WTC11 (cell line): ENCODE results near the gene TCF3.

ENCODE experiments used
- NR2C2 ChIP-seq: sonication (generic); formaldehyde crosslinking; IDR thresholded peaks from 2 replicates; pipeline ENCODE4 v1.8.0; 2022; ENCODE audit warnings: mild to moderate bottlenecking, missing genetic modification reagents
- SP1 ChIP-seq: sonication (generic); formaldehyde crosslinking; conservative IDR thresholded peaks from 2 replicates; pipeline ENCODE4 v1.8.1; 2022; ENCODE audit warnings: missing genetic modification reagents
- ZNF263 ChIP-seq: sonication (generic); formaldehyde crosslinking; IDR thresholded peaks from 2 replicates; pipeline ENCODE4 v1.8.1; 2022; ENCODE audit warnings: low read depth, mild to moderate bottlenecking, moderate library complexity, missing genetic modification reagents
- TF ChIP-seq, protein P1 (sequence below): fragments of 200-600 bp; IDR thresholded peaks from 2 replicates; pipeline ENCODE4 v1.8.0; 2022; ENCODE audit warnings: antibody characterized with exemption
- TF ChIP-seq, protein P2 (sequence below): sonication (generic); formaldehyde crosslinking; IDR thresholded peaks from 2 replicates; pipeline ENCODE4 v1.8.1; 2022; ENCODE audit warnings: low read depth, mild to moderate bottlenecking, moderate library complexity, missing genetic modification reagents, borderline replicate concordance
- TF ChIP-seq, protein P3 (sequence below): sonication (generic); formaldehyde crosslinking; IDR thresholded peaks from 2 replicates; pipeline ENCODE4 v1.8.1; 2022; ENCODE audit warnings: low read depth, missing genetic modification reagents, borderline replicate concordance

DNA sequence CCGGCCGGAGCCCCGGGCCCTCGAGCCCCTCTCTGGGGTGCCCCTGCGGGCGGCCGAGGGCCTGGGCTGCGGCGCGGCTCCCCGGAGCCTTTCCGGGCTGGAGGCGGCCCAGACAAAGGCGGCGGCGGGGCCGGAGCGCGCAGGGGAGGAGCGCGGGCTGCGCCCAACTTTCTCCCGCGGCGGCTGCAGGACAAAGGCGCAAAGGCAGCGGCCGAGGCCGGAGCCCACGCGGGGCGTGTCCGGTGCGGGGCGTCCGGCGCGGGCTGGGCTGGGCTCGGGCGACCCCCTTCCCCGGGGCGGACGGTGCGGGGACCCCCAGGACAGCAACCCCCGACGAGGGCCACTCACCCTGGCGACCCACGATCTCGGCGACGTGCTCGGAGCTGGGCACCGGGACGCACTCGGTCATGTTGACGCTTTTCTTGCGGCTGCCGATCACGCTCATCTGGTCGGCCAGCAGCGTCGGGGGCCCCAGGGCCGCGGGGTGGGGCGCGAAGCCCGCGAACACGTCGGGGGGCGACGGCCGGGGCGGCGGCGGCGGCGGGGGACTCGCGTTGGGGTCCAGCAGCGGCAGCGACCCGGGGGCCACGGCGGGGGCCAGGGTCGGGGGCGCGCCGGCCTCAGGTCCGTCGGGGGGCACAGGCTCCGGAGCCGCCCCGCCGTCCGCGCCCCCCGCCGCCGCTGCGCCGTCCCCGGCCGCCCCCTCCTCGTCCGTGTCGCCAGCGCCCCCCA, 85.1 kb downstream of the TCF3 start:
- TF ChIP-seq, protein P1, sequence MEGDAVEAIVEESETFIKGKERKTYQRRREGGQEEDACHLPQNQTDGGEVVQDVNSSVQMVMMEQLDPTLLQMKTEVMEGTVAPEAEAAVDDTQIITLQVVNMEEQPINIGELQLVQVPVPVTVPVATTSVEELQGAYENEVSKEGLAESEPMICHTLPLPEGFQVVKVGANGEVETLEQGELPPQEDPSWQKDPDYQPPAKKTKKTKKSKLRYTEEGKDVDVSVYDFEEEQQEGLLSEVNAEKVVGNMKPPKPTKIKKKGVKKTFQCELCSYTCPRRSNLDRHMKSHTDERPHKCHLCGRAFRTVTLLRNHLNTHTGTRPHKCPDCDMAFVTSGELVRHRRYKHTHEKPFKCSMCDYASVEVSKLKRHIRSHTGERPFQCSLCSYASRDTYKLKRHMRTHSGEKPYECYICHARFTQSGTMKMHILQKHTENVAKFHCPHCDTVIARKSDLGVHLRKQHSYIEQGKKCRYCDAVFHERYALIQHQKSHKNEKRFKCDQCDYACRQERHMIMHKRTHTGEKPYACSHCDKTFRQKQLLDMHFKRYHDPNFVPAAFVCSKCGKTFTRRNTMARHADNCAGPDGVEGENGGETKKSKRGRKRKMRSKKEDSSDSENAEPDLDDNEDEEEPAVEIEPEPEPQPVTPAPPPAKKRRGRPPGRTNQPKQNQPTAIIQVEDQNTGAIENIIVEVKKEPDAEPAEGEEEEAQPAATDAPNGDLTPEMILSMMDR: no peak
- TF ChIP-seq ZNF263 (CRISPR knock-in tag) (0 out of 2 replicates have a peak, but pooled peaks have one; percentile 22), SP1 (CRISPR knock-in tag) (no peak; the same call in 1 of the 2 replicates), NR2C2 (no peak)
- TF ChIP-seq, protein P2, sequence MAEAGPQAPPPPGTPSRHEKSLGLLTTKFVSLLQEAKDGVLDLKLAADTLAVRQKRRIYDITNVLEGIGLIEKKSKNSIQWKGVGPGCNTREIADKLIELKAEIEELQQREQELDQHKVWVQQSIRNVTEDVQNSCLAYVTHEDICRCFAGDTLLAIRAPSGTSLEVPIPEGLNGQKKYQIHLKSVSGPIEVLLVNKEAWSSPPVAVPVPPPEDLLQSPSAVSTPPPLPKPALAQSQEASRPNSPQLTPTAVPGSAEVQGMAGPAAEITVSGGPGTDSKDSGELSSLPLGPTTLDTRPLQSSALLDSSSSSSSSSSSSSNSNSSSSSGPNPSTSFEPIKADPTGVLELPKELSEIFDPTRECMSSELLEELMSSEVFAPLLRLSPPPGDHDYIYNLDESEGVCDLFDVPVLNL (CRISPR knock-in tag): peak; percentile 45; the same call in 1 of the 2 replicates
- TF ChIP-seq, protein P3, sequence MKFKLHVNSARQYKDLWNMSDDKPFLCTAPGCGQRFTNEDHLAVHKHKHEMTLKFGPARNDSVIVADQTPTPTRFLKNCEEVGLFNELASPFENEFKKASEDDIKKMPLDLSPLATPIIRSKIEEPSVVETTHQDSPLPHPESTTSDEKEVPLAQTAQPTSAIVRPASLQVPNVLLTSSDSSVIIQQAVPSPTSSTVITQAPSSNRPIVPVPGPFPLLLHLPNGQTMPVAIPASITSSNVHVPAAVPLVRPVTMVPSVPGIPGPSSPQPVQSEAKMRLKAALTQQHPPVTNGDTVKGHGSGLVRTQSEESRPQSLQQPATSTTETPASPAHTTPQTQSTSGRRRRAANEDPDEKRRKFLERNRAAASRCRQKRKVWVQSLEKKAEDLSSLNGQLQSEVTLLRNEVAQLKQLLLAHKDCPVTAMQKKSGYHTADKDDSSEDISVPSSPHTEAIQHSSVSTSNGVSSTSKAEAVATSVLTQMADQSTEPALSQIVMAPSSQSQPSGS (CRISPR knock-in tag): no peak
